GM21526 (cell line): Measurements from ENCODE around the gene STRIP2.
"Not testable (repeated sequence)": the region's sequence is repeated elsewhere in the genome, so short reads cannot be mapped to it uniquely, and the experiment has no call there.

Experiments used
- ATAC-seq: cut with Tn5 transposase; IDR thresholded peaks from one replicate; pipeline ENCODE4 v1.9.1; 2021; ENCODE audit warnings: moderate library complexity; ENCODE audit not compliant: unreplicated experiment, low FRiP score

The STRIP2 gene

GRCh38 chr7:129523924-129524323, 89.7 kb downstream of the STRIP2 start:
- no peak for ATAC-seq

- ATAC-seq, result not testable (repeated sequence)
Observed at GRCh38 chr7:129524405-129524804, 90.2 kb downstream of the STRIP2 start.

GRCh38 chr7:129525225-129525862, 91.1 kb downstream of the STRIP2 start:
- ATAC-seq, result no peak

GRCh38 chr7:129529643-129530042, 95.4 kb downstream of the STRIP2 start:
- no peak for ATAC-seq

GRCh38 chr7:129530795-129531391, 96.7 kb downstream of the STRIP2 start:
- ATAC-seq, result no peak

GRCh38 chr7:129531721-129532120, 97.5 kb downstream of the STRIP2 start:
- ATAC-seq, result no peak

- no peak for ATAC-seq
Observed at GRCh38 chr7:129532375-129532774, 98.1 kb downstream of the STRIP2 start.

GRCh38 chr7:129534558-129535274, 100.5 kb downstream of the STRIP2 start:
- not testable (repeated sequence) for ATAC-seq

GRCh38 chr7:129535896-129536295, 101.7 kb downstream of the STRIP2 start:
- no peak for ATAC-seq

GRCh38 chr7:129536323-129536722, 102.1 kb downstream of the STRIP2 start:
- ATAC-seq, result no peak
